Fibroblast of skin of abdomen (primary cell): Measurements from ENCODE around the gene SNX30.

Source experiments
- DNase-seq: peaks from one replicate; pipeline ENCODE4 v3.0.0-alpha.2; 2013

SNX30 gene

DNA sequence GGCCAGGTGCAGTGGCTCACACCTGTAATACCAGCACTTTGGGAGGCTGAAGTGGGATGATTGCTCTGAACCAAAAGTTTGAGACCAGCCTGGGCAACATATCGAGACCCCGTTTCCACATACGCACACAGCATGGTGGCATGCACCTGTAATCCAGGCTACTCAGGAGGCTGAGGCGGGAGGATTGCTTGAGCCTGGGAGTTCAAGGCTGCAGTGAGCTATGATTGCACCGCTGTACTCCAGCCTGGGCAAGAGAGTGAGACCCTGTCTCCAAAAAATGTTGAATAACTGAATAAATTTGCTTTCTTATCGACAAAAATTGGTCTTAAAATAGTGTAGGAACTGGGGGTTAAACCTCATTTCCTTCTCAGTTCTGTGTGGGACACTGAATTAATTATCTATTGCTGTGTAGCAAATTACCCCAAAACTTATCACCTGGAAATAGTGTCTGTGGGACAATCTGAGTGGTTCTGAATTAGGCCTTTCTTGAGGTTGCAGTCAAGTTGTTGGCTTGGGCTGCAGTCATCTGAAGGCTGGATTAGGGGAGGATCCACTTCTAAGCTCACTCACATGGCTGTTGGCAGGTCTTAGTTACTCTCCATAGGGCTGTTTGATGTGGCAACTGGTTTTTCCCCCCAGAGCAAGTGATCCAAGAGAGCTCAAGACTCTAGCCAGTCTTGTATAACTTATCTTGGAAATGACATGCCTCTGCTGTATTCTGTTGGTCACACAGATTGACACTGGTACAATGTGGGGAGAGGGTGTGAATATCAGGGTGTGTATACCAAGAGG is 2.0 kb downstream of the SNX30 start:
- DNase-seq = no peak

DNA sequence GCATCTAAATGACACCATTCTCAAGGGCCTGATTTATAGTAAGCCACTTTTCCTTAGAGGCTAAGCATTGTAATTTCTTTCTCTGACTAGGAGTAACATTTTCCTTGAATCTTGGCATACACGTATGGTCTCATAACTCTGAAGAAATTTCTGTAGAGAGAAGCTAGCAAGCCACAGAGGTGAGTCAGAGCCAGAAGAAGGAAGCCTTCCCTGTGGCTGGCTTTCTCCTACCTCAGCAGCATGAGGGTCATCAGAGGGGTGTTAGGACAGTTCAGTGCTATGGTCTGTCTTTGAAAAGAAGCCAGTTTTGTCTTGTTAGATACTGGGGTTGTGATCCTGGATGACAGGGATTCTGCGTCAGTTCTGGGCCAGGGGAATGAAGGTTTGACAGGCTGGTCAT is 3.2 kb downstream of the SNX30 start:
- DNase-seq = peak; percentile 90

DNA sequence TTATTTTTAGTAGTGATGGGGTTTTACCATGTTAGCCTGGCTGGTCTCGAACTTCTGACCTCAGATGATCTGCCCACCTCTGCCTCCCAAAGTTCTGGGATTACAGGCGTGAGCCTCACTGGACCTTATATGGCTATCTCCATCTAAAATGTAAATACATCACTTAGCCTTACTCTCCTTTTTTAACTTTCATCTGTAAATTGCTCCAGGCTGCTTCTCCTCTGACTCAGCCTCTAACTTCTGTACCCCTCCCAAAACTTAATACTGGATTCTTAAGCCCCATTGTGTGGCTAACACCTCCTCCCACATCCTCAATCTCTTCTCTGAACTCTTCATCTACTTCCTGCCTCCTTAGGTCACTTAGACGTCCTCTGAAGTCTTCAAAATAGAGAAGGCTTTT is 4.0 kb downstream of the SNX30 start:
- DNase-seq = peak; percentile 78

DNA sequence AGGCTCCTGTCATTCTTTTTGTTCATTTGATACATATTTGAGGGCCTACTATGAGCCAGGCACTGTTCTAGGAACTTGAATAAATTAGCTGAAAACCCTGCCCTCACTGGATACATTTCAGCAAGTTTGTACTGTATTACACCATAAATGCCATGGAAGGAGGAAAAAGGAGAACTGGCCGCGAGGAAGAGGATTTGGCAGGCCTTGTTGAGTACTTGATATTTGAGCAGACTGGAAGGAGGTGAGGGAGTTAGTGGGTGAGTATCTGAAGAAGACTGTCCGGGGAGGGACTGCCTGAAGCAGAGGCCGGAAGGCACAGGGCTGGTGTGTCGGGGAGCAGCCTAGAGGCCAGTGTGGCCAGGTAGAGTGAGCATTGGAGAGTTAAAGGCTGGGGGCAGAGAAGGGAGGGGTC is 4.5 kb downstream of the SNX30 start:
- no peak for DNase-seq

DNA sequence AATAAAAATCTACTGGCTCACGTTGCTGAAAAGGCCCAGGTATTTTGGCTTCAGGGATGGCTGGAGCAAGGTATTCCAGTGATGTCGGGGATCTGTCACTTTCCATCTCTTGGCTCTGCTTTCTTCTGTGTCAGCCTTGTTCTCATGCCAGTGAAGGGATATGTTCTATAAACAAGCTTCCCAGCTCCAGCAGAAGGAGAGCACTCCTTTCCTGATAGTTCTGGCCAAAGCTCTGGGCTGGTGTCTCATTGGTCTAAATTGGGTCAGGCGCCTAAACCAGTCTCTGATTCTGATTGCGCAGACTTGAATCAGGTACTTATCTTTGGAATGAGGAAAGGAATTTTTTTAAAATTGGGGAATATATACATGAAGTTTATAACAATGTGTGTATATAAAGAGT is 5.1 kb downstream of the SNX30 start:
- no peak for DNase-seq

DNA sequence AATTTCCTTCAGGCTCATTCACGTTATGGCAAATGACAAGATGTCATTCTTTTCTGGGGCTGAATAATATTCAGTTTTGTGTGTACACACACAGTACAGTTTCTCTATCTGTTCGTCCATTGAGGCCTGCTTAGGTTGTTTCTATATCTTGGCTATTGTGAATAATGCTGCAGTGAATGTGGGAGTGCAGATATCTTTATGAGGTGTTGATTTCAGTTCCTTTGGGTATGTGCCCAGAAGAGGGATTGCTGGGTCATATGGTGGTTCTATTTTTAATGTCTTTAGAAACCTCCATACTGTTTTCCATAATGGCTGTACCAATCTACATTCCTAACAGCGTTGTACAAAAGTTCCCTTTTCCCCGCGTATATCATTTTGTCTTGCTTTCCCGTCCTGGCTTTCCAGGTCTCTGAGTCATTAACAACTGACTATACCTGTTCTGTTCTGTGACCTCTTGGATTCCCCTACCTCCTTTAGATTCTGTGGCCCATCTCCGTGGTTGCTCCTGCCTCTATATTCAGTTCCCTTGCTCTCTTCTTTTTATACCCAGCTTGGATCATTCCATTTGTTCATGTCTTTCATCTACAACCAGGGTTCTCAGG is 6.8 kb downstream of the SNX30 start:
- peak; percentile 66 for DNase-seq

DNA sequence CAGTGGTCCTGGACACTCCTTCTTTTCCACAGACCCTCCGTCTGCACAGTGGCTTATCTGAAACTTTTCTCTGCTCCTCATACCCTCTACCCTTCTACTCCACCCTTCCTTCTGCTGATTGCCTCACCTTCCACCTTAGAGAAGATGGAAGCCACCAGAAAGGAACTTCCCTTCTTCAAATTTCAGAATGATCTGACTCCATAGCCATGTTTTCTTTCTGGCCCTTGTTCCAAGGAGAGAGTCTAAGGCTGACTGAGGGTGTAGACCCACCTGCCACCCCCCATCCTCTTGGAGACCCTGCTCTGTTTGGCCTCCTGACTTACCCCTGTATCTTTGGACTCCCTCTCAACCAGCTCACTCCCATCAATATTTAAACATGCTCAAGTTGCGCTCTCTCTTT is 7.4 kb downstream of the SNX30 start:
- DNase-seq = no peak

DNA sequence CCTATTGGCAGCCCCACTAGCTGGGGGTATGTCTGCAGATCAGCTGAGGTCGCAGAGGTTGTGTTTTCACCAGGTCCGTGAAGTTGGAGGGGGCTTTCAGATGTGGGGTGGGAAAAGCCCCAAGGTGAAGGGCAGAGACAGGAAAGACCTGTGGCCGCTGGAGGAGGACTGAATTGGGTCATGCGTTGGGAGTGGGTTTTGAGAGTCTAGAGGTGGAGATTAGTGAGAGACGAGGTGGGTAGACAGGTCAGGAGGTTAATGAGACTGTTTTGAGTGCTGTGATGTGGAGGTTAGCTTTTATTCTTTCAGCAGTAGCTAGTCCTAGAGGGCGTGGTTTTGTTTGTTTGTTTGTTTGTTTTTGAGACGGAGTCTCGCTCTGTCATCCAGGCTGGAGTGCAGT is 10.3 kb downstream of the SNX30 start:
- DNase-seq = no peak

DNA sequence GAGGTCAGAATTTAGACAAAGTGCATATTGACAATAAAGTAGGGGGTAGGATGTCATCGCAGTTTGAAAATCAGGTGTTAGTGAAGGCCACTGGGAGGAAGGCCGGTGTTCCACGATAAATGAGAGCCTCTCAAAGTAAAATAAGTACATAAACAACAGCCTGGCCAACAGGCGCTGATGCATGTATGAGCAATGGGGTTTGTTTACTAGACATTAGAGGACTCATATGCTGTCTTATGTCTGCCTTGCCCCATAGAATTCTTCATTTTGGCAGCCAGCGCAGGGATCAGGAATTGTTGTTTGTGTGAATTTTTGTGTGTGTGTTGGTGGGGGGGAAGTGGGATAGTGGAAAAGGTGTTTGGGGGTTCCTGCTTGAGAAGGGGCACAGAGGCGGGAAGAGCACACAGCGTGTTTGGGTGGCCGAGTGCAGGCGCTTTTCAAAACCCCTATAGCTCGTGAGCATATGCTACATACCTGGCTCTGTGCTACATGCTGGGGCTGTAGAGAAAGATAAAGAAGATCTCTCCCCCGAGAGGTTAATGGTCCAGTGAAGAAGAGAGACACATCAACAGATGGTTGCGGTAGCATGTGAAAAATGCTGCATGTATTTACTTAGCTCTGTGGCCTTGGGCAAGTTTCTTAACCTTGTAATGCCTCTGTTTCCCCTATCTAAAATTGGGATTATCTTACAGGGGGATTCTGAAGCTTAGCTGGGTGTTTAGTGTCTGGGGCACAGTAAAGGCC is 11.5 kb downstream of the SNX30 start:
- DNase-seq = no peak

DNA sequence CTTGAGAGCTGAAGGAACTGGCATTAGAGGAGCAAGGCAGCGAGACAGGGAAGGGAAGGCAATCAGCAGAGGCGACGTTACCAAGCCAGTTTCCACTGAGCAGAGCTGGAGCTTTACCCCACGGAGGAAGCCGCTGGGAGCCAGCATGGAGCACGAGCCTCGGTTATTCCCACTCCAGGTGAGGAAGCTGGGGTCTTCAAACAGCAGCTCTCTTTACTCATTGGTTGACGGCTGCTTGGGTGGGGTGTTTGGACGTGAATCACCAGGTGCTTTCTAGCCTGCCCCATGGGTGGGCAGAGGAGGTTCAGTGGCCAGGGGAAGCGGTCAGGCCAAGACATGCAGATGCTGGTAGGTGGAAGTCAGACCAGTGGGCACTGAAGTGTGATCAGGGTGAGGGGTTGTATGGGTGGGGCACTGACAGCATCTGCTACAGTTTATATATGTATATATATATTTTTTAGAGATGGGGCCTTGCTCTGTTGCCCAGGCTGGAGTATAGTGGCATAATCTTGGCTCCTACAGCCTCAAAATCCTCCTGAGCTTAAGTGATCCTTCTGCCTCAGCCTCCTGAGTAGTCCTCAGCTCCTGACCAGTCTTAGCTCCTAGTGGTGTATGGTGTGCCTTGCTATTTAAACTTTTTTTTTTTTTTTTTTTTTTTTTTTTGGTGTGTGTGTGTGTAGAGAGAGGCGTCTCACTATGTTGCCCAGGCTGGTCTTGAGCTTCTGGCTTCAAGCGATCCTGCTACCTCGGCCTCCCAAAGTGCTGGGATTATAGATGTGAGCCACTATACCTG is 12.4 kb downstream of the SNX30 start:
- no peak for DNase-seq

DNA sequence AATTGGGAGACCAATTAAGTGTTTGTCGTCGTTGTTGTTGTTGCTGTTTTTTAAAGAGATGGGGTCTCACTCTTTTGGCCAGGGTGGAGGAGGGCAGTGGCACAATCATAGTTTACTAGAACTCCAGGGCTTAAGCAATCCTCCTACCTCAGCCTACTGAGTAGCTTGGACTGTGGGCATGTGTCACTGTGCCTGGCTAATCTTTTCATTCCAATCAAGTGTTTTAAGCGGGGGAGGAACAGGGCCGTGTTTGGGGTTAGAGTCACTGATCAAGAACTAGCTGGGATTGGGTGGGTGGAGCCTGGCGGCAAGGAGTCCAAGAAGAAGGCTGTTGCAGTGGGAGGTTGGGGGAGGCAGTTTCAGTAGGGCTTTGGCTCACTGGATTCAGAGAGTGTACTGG is 13.8 kb downstream of the SNX30 start:
- peak; percentile 80 for DNase-seq

DNA sequence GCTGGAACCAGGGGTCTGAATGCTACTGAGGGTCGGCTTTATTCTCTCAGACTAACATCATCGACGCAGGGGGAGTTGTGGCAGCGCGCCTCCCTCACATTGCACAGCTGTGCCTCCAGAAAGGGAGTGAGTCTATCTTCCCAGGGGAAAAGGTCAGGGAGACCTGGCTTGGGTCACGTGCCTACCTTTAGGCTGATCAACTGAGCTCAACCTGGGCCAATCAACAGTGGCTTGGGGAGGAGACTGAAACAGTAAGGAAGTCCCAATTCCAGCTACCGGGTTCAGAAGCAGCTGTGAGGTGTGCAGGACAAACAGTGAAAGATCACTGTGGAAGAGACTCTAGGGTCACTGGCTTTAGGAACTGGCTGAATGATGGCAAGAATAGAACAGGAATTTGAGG is 14.3 kb downstream of the SNX30 start:
- no peak for DNase-seq

DNA sequence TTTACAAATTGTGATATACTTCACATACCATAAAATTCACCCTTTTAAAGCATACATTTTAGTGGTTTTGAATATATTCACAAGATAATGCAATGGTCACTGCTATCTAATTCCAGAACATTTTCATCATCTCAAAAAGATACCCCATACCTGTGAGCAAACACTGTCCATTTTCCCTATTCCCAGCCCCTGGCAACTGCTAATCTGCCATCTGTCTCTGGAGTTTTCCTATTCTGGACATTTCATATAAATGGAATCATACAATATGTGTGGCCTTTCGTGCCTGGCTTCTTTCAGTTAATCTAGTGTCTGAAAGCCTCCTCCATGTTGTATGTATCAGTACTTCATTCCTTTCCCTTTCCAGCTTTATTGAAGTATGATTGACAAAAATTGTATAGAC is 14.7 kb downstream of the SNX30 start:
- DNase-seq = no peak

DNA sequence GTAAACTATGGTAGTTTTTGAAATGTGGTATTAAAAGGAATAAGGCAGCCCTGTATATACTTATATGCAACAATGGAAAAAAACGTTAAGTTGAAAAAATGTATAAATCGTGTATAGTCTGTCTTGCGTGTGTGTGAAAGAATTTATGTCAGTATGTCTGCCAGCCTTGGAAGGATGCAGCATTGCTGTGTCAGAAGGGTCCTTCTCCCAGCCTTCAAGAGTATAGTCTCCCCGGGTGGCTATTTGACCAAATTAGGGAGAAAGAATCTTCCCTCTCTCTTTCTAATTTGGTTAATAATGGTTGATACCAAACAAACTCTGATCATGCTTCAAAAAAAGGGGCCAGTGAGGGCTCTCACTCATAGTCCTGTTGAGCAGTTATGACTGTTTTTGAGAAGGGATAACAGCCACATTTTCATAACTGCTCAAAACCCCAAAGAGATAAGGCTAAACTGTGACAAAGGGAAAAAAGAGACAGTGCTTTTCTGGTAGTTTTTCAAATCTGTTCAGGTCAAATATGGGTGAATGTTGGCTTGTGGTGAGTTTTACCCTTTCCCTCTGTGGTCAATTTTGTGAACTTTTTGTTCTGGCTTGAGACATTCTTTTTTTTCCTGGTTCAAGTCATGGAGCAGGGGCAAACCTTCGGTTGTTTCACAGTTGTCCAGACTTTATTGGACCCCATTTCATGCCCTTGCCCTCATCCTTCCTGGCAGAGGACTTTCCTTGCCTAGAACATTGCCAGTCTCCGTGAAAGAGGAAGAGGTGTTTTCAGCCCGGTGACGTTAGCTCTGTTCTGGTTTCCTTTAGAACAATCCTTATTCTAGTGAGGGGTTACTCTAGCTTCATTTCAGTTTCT is 21.0 kb downstream of the SNX30 start:
- DNase-seq = peak; percentile 51

DNA sequence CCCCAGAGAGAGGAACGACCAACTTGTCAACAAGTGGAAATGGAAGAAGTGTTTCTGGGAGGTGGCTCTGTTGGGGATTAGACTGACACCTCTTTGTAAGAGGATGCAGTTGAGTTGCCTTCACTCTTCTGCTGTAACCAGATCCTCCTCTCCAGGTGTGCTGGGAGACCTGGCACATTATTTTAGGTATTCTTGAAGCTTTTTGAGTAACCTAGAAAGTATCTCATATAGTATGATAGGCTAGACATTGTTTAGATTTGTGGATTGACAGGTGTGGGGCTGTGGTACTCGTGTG is 21.6 kb downstream of the SNX30 start:
- DNase-seq = no peak

DNA sequence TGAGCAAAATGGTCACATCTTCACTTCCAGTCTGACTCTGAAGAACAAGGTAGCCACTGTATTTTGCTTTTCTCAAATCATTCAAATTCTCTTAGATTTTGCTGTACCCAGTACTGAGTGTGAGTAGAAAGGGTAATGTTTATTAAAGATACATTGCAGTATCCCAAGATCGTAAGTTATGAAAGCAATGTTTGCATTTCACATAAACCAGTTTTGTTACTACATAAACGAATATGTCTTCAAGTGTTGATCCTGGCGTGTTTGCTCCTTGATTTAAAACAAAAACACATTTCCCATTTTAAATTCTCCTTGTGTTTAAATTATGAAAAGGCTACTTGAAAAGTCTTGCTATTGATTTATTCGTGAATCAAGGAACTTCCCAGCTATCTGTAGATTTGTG is 22.0 kb downstream of the SNX30 start:
- no peak for DNase-seq

DNA sequence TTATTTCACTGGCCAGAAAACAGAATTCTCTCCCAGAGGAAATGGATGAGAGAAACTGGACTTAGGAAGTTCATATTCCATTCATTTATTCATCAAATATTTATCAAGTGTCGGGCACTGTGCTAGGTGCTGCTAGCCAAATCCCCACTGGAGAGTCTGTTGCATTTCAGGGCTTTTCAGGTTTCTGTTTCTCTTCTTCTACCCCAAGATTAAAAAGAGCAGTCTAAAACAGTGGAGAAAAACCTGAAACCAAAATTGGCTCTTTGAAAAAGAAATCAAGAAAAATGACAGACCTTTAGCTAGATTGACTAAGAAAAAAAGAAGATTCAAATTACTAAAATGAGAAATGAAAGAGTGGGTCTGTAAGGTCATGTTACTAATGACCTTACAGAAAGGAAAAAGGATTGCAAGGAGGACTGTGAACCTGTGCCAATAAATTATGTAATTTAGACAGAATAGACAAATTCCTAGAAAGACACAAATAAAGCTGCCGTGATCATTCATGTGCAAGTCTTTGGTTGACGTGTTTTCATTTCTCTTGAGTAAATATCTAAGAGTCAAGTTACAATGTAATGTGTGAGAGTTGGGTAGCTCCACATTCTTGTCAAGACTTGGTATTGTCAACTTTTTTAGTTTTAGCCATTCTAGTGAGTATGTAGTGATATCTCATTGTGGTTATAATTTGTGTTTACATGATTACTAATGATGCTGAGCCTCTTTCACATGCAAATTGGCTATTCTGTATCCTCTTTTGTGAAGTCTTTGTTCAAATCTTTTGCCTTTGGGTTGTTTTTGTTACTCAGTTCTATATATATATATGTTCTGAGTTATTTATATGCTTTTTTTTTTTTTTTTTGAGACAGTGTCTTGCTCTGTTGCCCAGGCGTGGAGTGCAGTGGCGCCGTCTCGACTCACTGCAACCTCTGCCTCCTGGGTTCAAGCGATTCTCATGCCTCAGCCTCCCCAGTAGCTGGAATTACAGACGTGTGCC is 23.7 kb downstream of the SNX30 start:
- DNase-seq = no peak

DNA sequence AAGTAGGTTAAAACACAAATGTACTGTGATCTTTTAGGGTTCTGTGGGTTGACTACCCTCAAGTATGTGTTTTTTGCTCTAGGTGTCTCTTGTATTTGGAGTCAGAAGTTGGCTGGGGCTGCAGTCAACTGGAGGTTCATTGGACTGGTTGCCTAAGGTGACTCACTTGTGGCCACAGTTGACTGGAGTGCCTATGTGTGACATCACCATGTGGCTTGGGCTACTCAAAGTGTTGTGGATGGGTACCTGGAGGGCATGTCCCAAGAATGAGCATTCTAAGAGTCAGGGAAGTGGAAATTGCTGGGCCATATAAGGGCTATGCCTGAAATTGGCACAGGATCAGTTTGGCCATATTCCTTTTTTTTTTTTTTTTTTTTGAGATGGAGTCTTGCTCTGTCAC is 27.4 kb downstream of the SNX30 start:
- no peak for DNase-seq

DNA sequence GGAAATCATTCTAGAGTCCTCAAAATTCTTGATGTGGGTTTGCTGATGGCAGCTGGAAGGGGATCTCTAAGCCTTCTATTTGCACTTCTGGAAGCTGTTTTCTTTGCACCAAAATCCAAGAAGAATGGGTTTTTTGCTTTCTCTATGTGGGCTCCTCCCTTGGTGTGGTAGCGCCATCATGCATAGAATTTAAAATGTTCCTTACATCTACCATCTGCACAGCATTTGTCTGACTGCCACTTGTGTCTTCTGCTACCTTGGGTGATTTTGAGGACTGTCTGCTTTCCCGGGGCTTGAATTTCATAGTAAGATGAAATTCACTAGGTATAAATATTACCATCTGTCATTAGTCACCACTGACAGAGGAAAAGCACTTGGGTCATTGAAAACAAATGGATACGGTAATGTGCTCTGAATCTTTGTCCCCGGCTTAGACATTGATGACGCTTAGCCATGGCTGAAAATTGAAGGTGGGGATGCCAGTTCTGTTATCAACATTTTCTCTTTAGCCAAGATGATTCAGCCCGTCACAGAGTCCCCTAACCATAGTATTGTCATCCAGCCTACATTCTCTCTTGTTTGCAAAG is 30.0 kb downstream of the SNX30 start:
- no peak for DNase-seq

DNA sequence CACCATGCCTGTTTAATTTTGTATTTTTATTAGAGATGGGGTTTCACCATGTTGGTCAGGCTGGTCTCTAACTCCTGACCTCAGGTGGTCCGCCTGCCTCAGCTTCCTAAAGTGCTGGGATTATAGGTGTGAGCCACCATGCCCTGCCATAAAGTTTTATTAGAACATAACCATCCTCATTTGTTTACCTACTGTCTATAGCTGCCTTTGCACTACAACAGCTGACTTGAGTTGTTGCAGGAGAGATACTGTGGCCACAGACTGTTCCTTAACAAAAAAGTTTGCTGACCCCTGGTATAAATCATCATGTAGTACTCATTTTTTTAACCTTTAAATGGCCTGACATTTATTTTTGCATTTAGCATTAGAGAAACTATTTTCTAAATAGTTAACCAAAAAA is 31.7 kb downstream of the SNX30 start:
- no peak for DNase-seq

DNA sequence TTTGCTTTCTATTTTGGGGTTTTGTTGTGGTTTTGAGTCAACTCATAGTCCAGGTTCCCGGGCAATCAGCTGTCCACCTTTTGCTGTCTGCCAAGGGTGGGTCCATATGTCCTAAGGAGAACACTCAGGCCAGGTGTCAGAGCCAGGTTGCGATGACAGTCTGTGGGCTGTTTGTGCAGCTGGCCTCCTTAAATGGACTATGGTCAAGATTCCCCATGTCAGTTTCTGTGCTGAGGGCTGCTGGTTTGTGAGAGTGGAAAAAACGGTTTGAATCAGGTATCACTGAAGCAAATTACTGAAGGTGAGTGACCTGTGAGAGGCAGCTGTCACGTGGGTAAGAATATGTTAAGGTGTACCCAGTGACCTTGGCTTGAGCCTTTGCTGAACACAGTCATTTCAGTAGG is 33.0 kb downstream of the SNX30 start:
- DNase-seq = no peak
